Activated CD4-positive, alpha-beta T cell treated with anti-CD3 and anti-CD28 coated beads, Interleukin-2, amount 50 U/mL, for 24 hours (primary cell): ENCODE results near the gene PPP1R1B.
"Not testable (repeated sequence)": the region's sequence is repeated elsewhere in the genome, so short reads cannot be mapped to it uniquely, and the experiment has no call there.

Source experiments
- DNase-seq, 2 donors: peaks; one replicate each; pipeline ENCODE4 v3.0.0-alpha.2; 2020; ENCODE audit warnings: low read depth in 1 of 2, low spot score in 1 of 2

The PPP1R1B gene

DNA sequence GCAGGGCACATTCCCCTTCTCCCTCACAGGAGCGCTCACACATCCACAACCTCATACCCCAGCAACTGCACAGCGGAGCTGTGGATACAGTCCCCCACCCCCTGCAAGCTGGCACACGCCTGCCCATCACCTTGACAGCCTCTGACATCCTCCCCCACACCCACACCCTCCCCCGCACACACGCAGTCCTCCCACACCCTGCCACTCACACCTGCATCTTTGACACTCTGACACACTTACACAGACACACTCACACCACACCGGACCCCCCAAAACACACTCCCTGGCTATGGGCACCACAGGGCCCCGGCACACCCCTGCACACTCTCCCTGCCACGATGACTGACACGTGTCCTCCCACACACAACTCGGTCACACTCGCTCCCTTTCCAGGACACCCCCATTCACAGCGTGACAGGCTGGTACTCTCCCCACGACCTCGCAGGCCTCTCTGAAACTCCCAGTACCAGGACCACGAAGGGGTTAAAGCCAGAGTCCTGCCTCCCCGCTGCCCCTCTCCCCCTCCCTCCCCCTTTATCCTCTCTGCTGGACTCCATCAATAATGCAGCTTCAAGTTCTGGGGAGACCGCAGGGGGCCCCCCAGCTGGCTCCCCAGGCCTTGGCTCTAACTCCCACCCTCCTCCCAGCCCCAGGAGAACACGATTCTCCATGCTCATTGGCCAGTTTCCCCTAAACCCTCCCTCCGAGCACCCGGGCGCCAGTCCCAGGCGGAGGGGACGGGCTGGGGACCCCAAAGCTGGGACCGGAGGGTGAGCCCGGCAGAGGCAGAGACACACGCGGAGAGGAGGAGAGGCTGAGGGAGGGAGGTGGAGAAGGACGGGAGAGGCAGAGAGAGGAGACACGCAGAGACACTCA lies at the start of gene PPP1R1B:
Gene PPP1R1B, plus strand, starts transcription at position 782 of the 876 bp plus-strand sequence. CDS start 441 bp downstream, outside the sequence.
- DNase-seq, result peak in 1 of 2 donors; percentile 11

DNA sequence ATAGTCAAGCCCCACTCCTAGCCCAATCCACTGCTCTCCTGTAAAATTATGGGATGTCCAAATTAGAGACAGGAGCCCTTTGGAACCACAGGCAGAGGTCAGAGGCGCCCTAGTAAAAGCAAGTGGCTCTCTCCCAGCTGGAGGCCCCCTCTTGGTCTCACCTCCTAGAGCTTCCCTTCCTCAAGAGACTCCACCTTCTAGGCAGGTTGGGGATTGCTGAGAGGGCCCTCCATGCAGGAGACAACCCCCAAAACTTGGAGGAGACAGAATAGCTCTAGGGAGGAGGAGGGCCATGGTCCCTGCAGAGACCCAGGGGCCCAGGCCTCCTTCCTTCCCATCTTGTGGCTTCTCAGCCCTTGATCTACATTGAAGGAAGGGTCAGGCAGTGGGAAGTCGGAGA lies 48.5 kb upstream of the PPP1R1B start:
- DNase-seq, result no peak

DNA sequence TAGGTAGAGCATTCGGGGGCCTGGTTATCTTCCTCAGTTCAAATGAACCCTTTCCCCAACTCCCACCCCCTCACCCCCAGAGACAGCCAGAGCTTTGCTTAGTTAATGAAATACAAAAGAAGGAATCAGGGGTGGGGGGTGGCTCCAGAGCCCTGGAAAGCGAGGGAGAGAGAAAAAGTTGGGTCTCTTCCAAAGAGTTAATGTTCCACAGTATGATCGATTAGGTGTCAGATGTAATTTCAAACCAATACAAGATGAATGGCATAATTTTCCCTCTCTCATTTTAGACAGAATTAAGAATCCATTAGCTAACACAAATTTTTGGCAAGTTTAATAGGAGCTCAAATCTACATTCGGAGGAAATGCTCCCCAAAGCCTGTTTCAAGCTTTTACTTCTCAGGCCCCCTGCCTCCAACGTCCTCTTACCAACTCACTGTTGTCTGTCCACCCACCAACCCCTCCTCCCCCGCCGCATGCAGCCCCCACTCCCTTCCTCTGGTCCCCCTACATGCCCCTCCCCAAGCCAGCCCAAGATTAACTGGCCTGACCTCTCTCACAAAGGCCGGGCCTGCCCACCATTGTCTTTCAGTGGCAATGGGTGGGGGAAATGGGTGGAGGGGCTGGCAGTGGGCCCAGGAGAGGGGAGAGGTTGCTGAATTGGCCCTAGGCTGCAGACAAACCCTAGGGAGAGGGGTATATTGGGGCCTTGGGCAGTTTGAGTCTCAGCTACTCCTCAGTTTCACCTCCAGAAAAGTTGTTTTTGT lies 47.3 kb upstream of the PPP1R1B start:
- DNase-seq, result no peak

DNA sequence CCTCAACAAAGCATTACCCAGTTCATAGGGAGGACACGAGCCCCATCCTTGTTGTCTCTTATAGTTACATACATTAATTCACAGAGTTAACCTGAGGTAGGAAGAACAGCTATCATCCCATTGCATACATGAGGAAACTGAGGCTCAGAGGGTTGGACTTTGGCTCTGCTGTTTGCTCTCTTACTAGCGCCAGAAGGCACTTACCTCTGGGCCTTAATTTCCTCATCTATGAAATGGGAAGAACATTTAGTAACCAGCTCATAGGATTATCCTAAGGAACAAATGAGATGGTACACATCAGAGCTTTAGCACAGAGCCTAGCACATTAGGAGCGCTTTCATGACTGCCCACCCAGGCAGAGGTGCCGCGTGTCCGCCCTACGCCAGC lies 46.7 kb upstream of the PPP1R1B start:
- no peak for DNase-seq

DNA sequence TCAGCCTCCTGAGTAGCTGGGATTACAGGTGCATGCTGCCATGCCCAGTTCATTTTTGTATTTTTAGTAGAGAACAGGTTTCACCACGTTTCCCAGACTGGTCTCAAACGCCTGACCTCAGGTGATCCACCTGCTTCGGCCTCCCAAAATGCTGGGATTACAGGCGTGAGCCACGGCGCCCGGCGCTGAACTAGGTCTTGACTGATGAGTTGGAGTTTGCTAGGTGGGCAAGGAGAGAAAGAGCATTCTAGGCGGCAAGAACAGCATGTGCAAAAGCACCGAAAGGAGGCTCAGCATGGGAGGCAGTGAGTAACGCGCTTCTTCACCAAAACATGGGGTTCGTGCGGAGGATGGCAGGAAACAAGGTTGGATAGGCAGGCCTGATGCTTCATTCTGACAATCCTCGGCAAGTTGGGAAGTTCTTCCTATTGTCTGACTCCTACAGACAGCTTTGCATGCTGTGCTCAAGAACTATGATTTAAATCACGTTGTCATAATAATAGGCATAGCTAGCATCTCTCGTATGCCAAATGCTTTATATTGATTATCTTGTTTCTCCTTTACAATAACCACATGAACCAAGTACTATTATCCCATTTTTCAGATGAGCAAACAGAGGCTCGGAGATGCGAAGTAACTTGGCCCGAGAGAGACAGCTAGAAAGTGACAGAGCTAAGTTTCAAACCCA lies 45.5 kb upstream of the PPP1R1B start:
- DNase-seq, result no peak

DNA sequence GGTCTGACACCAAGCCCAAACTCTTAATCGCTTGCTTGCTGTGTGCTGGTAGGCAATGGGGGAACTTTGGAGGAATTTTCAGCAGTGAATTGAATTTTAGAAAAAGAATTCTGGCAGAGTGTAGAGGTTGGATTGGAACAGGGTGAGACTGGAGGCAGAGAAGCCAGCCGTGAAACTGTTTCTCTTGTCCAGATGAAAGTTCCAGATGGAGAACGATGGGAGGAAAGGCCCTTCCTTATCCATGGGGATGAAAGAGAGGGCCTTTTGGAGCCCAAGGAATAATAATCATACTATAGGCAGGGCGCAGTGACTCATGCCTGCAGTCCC lies 45.0 kb upstream of the PPP1R1B start:
- DNase-seq, result no peak

DNA sequence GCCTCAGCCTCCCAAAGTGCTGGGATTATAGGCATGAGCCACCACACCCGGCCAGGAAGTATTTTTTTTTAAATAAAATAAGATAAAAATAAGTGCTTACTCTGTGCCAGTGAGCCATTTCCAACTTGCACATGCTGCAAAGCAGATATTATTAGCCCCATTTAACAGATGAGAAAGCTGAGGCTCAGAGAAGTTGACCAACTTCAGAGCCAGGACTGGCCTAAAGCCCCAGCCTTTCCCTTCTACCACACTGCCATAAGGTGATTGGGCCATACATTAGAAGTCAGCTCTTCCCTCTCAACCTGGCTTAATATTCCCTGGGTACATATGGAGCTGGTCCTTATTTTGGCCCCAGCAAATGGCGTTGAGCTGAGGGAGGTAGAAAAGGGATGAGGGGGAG lies 44.1 kb upstream of the PPP1R1B start:
- DNase-seq, result no peak

DNA sequence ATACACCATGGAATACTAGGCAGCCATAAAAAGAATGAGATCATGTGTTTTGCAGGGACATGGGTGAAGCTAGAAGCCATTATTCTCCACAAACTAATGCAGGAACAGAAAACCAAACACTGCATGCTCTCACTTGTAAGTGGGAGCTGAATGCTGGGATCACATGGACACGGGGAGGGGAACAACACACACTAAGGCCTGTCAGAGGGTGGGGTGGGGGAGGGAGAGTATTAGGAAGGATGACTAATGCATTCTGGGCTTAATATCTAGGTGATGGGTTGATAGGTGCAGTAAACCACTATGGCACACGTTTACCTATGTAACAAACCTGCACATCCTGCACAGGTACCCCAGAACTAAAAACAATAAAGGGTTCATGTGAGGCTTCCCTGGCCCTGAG lies 36.6 kb upstream of the PPP1R1B start:
- not testable (repeated sequence) for DNase-seq

DNA sequence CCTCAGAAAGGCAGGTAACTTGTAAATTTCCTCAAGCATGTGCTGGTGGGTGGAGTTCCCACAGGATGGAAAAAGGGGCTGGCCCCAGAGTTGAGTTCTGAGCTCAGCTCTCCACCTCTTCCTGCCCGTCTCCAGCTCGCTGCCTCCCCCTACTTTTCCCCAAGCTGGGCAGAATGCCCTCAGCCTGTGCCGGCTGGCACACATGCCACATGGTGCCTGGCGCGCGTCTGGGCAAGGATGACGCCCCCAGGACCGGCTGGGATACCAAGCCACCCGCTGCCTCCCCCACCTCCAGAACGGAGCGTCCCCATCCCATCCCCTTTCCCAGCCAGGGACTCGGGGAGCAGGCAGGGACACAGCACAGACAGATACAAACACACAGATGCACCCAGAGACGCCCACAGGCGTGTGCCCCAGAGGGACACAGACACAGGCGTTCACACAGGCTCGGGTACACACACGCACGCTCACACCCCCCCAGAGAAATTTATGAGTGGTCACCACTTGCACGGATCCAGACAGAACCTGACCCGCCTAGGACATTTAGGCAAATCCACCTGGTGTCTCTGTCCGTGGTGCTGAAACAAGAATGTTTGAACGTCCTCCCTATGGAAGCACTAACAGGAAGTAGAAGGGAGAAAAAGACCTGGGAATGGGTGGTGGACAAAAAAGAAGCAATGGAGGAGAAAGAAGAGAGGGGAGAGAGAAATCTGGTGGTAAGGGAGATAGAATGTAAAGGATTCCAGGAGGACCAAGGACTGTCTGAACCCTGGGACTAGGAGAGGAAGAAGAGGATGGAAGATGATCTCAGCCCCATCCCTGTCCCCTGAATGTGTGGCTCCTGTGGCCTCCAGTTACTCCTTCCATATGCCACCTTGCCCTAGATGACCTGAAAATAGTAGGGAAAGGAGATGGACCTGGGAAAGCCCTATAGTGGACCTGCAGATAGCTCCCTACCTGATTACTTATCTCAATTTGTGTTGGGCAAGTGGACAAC lies 34.5 kb upstream of the PPP1R1B start:
- DNase-seq, result no peak

DNA sequence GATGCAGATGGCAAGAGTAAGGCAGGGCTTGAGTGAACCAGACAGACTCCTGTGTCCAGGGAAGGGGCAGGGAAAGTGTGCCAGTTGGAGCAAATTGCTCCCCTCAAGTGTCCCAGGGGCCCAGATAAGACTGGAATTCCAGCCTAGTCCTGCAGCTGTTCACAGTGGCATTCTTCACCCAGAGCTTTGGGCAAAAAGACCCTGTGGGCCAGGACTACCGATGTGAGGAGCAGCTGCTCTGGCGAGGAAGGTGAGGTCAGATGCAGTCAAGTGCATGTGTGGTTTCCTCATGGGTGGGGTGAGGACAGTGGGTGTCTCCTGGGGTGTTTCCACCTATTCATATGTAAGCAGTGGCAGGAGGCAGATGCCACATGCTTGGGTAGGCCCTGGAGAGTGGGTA lies 33.4 kb upstream of the PPP1R1B start:
- DNase-seq, result no peak

DNA sequence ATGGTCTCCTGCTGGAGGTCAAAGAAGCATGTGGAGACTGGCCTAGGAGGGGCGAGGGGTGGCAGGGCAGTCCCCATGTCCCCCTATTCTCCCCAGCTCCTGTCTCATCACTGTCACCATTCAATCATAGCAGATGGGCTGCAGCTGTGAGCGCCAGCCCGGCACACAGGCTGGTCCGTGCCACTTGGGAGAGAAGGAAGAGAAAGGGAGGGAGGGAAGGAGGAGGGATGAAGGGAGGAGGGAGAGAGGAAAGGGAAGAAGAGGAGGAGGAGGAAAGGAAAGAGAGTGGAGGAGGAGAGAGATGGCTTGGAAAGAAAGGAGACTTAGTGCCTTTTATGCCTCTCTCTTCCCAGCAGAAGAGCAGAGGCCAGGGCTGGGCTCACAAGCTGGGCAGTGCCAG lies 31.5 kb upstream of the PPP1R1B start:
- no peak for DNase-seq

DNA sequence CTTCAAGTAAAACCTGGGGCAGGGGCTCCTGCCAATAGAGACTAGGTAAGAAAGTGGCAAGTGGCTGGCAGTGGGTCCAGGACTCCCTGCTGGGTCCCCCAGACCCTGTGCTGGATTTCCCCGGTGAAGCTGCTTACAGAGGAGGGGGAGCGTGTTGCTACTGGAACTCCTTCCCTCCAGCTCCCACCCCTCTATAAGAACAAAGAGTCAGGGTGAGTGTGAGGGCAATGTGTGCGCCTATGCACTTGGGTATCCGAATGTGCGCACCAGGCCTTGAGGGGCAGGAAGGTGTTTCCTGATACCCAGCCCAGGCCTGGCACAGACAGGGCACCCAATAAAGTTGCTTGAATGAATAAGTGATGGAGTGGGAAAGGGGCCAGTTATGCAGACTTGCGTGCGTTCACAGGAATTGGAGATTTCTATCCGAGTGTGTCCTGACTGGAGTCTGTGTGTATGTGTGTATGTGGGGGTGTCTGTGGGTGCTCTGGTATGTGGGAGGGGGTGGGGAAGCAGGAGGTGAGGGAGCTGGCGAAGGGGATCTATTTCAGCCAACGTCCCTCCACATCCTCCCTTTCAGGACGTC lies 30.7 kb upstream of the PPP1R1B start:
- no peak for DNase-seq

DNA sequence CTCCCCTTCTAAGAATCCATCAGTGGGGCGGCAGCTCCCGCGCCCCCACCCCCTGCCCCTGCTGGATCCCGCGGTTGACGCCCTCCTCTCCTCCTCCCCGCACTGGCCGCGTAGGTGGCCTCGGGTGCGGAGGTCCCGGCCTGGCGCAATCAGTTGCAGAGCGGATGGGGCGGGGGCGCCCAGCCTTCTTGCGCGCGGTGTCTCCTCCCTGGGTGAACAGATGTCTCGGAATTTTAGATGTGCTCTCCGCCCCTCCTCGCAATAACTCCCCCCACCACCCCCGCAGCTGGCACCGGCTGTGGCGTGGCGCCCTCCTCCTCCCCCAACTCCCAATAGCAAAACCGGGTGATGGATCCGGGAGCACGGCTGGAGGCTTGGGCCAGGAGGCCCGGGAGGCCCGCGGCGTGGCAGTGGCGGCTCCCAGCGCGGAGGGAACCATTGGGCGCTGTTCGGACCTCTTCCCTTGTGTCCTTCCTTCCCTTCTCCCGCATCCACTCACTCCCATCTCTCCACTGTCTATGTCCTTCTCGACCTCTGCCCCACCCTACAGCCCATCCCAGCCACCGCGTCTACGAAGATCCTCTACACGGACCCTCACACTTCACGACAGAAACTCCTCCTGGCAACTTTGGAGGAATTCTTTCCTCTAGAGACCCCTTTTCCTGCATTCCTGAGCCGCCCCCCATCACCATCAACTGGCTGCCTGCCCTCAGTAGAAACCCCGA lies 30.0 kb upstream of the PPP1R1B start:
- DNase-seq, result no peak

DNA sequence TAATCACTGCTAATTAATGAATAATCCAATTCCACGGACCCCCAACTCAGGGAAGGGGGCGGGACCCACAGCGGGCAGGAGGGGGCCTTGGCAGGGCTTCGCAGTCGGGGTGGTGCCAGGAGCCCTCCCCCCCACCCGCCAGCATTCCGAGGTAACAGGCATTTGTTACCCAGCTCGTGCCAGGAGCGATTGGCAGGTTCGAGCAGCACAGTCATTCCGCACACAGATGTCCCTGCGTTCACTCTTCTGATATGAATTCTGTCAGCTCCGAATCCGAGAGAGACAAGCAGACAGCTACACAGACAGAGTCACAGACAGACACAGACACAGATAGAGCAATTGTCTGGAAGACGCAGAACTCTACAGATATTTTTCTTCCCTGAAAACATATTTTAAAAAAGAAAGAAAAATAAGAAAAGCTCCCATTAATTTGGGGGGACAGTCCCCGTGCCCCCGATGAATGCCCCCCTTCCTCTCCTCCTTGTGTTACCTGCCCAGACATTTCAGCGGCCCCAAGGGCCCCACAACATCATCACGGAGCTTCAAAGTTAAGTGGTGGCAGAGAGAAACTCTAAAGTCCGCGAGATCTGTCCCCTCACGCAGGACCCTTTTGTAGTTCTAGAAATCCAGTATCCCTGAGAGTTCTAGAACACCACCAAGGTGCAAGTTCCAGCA lies 29.2 kb upstream of the PPP1R1B start:
- no peak for DNase-seq

DNA sequence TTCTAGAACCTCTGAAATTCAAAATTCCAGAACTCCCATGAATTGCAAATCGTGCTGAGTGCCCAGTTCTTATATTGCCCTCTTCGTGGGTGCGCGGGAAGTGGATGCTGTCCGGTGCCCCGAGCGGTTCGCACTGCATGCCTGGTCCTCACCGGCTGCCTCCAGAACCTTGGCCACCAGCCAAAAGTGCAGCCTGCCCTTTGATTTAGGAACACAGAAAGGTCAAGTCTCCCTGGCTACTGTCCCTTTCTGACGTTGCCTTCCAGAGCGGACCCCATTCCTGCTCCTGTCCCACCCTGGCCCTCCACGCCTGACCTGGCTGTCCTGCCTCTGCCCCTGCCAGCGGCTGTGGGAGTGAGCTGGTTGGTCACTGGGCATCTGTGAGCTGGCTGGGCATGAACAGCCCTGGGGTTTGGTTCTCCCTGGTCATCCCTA lies 28.7 kb upstream of the PPP1R1B start:
- DNase-seq, result no peak

DNA sequence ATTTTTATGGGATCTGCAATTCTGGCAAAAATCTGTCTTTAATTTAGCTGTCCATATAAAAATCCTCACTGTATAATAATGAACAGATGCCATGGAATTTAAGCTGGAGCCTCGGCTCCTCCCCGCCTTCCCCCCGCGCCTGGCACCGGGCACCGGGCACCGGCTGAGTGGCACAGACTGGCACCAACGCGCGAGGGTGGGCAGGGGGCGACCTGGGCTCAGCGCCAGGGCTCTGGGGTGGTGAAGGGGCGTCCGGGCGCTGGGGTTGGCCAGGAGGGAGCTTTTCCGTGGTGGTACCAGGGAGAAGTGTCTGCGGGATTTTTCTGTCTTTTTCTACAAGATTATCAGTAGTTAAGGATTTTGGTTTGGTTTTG lies 28.1 kb upstream of the PPP1R1B start:
- no peak for DNase-seq

DNA sequence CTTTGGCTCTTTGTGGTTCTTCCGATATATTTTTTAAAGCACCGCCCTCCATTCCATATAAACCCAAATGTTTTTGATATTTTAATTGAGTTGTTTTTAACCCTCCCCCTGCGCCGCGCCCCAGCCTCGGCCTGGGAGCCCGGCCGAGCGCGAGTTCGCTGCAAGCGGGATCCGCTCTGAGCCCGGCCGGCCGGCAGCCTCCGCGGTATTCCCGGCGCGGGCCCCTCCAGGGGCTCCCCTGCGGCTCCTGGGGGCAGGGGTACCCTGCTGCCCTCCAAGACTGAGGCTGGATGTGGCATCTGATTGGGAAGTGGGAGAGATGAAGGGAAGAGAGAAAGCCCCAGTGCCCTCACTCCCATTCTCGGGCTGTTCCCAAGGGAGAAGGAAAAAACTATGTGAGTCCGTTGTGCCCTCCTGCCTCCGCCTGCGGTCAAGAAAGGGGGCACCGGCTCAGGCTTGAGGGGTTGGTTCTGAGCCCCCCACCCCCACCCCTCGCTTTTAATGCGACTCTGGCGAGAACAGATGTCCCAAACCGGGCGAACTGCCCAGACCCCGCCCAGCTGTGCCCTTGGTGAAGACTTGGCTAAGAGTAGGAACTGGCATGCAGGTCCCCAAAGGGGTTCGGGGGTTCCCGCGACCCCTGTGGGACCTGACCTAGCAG lies 27.6 kb upstream of the PPP1R1B start:
- no peak for DNase-seq

DNA sequence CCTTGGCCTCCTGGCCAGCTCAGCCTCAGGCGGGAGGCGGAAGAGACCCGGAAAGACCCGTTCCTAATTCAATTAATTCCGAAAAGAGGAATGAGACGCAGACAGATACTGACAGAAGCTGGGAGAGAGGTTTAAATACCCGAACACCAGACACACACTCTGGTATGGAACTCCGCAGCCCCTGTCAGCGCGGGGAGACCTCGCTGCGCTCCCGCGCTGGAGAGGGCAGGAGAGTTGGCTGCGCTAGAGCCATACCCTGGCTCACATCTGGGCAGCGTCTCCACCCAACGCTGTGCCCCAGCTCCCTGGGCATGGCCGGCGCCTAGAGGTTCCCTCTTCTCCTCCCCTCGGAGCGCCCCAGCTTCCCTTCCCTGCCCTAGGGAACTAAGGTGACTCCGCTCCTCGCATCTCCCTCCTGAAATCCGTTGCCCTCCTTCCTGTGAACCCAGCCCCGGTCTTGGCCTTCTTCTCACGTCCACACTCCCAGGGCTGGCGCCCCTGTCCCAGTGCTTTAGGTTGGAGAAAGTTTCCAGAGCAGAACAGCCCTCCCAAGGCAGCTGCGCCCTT lies 27.0 kb upstream of the PPP1R1B start:
- no peak for DNase-seq
